ENCODE measurements around the gene DIDO1.

DIDO1 gene

DNA sequence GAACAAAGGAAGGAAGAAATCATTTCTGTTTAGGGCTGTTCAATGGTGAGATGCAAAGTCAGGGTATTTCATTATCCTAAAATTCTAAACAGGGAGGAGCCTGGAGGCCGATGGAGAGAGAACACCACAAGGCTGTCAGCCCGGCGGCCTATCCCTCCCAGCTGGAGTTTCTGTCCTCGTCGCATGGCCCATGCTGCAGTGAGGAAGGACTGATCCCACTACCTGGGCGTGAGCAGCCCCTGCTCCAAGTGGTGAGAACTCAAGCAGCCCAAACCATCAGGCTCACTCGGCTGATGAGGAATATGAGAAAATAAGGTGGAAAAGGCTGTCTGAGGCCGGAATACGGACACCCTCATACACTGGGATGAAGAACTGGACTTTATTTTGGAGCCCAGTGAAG is 30.8 kb downstream of the DIDO1 start:
- DNase-seq (ENCODE audit: low read depth in 2 of 2): no peak

DNA sequence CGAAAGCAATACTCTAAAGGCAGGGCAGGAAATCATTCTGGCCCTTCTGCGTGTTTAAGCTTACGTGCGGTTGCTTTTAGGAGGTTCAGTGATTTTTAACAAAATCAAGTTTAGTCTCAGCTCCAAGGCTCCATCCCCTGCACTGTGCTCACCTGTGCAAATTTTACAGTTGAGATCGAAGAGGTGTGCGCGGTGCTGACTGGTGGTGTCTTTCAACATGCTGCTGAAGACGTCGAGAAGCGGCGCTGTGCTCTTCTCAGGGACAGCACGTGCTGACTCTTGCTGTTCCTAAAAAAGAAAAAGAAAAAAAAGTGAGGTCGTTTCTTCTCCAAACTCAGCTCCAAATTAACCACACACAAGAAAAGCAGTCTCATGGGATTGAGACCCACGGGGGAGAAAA is 32.0 kb downstream of the DIDO1 start:
- DNase-seq (ENCODE audit: low read depth in 2 of 2): no peak

DNA sequence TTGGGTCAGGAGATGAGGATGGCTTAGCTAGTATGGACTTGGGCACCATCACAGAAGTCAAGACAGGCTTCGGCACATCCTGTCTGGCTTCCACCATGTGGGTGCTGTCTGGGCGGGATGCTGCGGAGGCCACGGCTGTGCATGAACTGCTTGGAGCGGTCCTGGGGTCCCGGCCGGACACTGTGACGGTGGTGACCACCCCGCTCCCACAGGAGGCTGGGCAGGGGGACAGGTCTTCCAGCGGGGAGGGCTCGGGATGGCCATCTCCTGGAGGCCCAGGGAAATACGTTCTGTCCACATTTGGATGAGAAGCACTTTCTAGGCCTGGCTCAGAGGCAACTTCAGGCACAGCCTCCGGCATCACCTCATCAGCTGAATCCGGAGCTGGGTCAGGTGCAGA is 32.6 kb downstream of the DIDO1 start:
- DNase-seq (ENCODE audit: low read depth in 2 of 2): no peak

DNA sequence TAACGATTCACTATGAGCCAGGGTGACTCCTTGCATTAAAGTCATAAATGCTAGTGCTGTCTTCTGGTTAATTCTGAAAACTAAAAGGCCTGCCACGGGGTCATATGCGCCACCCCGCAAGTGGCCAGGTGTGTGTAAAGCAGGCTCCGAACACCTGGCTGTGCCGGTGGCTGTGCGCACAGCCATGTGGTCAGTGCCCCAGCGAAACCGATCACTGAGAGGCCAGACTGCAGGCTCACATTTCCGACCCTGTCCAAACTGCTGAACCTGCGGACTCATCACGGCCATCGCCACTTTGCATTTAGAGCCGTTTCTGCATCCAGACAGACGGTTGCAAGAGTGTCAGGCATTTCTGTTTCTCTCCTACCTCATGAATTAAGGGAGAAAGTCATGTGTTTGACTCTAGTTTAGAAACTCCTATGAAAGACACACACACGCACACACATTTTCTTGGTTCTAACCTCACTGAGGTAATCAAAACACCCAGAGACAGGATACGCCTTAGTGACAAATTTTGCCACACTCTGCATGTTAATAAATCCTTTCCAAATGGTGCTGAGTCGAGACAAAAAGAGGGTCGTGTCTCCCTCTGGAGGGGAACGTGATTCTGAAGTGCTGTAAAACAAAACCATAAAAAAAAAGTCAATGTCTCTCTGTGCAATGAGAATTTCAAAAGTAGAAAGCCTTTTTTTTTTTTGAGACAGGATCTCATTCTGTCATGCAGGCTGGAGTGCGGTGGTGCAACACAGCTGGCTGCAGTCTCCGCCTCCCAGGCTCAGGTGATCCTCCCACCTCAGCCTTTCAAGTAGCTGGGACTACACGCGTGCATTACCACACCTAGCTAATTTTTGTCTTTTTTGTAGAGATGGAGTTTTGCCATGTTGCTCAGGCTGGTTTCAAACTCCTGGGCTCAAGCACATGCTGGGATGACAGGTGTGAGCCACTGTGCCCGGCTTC is 33.7 kb downstream of the DIDO1 start:
- no peak for DNase-seq (ENCODE audit: low read depth in 2 of 2)

DNA sequence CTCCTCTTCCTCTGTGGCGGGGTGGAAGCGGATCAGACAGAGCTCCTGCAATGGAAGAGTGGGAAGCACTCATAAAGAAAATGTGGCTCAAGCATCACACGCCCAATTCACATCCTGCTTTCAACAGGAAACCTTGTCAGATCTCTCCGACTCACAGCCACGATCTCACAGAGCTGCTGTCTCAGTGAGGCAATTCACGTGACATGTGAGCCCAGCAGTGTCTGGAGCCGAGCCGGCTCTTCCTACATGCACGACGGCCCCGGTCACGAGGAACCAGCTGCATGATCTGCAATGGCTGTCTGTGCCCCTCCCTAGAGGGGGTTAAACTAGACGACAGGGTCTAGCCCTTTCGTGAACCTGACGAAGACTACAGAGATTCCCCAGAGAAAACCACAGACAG is 35.2 kb downstream of the DIDO1 start:
- no peak for DNase-seq (ENCODE audit: low read depth in 2 of 2)

DNA sequence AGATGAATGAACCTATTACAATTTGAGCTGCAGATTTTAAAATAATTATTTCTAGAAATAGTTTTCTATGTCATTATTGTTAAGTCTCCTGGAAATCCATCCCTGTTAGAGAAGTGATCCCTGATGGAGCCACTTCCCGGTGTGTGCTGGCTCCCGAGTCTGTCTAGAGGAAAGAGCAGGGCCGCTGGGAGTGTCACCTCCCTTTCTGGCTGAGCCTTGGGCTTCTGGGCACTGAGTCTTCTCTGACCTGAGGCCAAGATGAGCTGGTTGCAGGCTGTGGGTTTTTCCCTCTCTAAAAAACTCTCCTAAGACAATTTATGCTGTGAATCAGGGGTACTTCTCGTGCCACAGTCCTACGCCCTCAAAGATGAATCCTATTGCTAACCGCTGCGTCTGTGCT is 35.9 kb downstream of the DIDO1 start:
- DNase-seq (ENCODE audit: low read depth in 2 of 2): no peak

DNA sequence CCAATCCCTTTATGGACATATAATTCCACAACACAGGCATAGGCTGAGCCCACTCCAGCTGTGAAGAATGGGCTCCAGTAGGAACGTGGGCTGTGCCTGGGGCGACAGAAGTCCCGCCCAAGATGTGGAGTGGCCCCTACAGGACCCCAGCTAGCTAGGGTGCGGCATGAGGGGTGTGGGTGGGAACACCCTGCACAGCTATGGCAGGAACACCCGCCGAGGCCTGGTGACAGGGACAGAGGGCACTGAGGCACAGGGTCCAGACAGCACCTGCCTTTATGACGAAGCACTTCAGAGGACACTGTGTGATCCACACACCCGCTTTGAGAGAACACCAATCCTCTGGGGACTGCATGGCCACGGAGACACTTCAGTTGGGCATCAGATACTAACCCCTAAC is 36.4 kb downstream of the DIDO1 start:
- DNase-seq (ENCODE audit: low read depth in 2 of 2): no peak

DNA sequence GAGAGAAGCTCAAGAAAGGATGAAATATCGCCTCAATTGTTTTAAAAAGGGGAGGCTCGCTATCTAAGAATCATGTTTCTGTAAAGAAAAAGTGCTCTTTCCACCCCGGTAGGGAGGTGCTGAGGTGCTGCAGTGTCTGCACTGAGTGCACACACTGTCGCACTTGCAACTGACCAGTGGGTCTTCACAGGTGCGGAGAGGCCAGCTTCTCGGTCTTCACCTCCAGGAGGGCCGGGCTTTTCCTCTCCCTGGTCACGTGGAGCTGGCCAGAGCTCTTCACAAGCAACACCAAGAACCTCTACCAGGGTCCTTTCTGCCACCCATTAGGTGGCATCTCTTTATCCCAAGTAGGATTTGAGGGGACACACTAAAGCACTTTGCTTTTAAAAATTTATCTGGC is 36.9 kb downstream of the DIDO1 start:
- no peak for DNase-seq (ENCODE audit: low read depth in 2 of 2)

DNA sequence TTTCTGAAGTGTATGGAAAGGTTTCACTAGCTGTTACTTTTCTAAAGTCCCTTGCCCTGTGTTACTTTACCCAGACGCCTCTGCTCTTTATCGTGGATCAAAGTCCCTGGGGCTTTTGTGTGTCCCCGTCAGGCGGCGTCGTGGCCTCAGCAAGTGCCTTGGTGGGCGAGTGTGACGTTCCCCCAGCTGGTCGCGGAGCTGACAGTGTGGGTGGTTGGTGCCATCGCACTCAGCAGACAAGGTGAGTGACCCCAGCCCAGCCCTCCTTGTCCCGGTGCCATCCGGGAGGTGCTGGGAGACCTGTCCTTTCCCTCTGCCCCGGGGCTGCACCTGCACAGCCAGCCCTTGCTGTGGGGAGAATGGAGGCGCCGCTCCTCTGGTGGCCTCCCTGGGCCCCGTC is 37.4 kb downstream of the DIDO1 start:
- DNase-seq (ENCODE audit: low read depth in 2 of 2): no peak

DNA sequence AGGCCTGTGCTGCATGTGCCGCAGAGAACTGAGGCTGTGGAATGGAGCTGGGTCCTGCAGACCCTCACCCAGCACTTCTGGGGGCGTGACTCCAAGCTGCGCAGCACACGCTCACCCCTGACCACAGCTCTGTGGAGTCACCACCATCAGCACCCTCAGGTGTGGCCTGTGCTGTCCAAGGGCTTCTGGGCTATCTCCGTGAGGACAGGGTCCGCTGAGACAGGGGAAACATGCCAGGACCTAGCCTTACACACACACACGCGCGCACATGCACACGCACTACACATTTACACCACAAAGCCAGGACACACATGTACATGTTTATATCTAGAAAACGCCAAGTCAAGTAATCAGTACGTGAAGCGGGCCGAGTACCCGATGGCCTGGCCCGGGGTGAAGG is 37.9 kb downstream of the DIDO1 start:
- DNase-seq (ENCODE audit: low read depth in 2 of 2): no peak

DNA sequence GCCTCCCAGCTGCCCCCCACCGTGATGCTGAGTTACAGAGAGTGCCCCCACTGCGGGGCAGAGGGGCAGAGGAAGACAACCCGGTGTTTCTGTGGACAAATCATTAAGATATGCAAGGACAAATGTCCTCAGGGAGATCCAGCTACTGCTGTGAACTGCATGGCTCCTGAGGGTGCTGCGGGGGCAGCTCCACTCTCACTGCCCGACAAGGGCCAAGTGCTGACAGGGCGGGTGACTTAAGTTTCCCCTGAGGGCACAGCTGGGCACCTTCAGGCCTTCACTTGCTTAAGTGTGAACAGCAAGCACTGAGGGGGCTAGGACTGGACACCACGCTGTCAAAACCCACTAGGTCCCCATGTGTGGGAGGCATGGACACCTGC is 38.5 kb downstream of the DIDO1 start:
- no peak for DNase-seq (ENCODE audit: low read depth in 2 of 2)

DNA sequence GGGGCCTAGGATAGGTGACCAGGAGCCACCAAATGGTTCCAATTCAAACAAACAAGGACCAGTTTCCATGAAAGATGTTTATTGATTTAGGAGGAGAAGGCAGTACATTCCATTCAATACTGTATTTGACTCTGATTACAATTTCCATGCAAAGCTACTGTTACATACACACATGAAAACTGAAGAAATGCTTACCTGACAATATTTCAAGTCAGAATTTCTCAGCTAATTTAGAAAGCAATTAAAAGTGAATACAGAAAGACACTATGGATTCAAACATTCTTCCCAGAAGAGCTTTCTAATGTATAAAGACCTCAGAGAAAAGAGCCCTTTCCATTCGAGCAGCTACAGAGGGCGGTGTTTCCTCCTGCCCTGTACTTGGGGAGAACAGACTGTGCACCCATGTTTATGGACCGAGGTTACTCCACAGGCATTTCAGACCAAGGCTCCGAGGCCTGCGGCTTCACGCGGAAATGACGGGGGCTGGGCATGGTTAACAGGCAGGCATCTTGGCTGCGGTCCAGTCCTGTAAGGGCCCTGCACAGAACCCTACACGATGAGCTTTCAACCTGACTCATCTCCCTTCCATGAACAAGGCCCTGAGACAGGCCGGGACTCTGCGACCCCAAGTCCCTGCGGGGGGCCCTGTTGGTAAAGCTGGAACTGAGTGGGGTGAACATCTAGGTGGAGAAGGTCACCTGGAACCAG is 39.0 kb downstream of the DIDO1 start:
- DNase-seq (ENCODE audit: low read depth in 2 of 2): peak; percentile 75 to 78

DNA sequence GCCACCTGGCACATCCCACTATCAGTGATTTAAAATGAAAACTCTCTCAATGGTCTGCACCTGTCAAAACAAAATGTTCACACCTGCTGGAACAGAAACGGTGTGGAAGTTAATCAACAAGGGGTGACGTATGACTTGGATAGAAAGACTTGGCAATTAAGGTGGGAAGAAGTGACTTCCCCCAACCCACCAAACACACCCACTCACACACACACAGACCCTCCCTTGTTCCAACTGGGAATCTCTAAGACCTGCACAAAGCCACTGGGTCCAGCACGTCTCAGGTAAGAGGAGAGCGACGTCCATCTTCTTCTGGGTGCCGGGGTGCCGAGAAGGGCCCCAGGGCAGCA is 39.6 kb downstream of the DIDO1 start:
- no peak for DNase-seq (ENCODE audit: low read depth in 2 of 2)

DNA sequence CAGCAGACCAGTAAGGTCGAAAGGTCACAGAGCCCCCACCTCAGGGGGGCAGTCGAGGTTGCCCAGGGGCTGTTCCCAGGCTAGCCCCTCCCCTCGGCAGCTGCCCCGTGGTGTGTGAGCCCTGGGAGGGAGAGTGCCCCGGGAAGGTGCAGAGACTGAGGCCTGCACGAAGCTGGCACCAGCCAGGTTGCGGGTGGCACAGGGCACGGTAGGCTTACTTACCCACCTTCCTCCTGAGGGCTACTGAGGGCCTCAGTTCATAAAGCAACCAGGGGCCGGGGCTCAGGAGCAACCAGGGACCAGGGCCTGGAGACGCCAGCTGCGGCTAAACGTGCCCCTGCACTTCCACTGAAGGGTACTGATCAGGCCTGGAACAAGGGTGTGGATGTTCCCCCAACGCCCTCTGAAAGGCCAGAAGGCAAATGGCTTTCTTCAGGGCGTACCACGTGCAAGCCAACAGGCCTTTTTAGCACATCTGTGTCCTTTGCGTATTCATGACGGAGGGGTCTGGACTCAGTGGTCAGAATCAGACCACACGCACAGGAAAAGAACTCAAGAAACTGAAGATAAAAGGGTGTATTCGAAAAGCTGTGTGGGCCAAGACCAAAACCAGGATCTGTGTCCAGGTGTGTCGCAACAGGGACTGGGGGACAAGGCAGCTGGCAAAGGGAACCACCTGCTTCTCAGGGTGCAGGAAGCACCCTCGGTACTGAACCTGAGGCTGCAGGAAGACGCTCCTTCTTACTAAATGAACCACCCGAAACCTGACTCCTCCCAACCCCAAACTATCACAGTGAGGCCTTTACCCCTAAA is 40.2 kb downstream of the DIDO1 start:
- no peak for DNase-seq (ENCODE audit: low read depth in 2 of 2)

DNA sequence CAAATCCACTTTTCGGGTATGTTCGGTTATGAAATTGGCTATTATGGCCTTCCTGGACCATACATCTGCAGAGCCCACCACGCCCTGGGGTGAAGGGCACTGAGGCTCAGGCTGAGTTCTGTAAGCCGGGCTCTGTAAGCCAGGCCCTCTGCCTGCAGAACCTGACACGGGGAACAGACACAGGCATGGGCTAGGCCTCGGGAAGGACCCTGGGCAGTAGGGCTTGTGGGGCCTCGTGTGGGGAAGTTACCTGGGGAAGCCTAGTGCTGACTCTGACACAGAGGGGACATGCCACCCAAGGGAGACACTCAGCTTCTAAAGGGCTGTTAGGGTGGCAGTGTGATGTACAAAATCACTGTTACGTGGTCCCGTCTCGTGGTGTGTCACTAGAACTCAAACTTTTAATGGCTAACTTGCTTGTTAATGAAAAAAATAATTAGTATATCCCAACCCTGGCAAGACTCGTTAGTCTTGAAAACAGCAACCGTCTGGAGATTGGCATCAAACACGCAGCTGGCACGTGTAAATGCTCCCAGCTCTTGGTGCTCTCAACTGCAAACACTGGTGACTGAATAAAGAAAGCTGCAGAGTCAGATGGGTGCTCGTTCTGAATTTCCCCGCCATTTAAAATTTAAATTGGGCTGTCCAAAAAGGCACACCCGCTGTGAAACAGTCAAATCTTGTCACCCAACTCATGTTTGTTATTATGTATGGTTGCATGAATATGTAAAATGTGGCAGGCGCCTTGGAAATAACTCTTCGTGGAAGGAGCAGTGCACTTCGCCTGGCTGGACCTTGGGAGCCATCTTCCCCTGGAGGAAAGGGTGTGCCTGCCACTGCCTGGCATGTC is 41.0 kb downstream of the DIDO1 start:
- no peak for DNase-seq (ENCODE audit: low read depth in 2 of 2)

DNA sequence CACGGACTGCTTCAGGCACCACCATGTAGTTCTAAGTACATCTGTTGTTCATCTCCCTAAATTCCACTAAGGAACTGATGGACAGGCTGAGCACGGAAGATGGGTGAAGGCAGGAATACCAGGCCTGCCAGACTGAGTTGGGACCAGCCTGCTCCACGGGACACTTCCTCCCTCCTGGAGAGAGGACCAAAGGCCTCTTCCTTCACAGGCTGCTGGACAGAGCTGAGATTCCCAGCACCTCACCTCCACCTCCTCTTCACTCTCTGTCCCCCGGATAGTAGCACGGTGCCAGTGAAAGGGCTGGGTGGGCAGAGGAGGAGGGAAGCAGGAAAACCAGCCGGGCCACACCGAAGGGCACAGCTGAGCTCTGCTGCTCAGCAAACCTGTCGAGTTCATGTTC is 41.7 kb downstream of the DIDO1 start:
- no peak for DNase-seq (ENCODE audit: low read depth in 2 of 2)

DNA sequence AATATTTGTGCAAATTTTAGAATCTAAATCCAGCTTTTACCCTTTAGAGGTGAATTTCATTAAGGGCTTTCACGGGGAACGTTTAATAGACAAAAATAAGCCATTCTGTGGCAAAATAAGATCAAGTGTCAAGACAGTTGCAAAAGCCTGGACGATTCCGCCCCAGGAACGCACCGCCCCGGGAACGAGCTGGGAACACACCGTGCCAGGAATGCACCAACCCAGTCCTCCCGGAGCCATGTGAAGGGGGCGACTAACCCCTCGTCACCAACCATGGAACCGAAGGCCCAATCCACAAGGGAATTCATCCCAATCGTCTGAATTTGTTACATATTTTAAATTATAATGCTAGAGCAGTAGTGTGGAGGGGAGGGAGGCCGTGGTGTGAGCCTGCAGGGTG is 43.9 kb downstream of the DIDO1 start:
- no peak for DNase-seq (ENCODE audit: low read depth in 2 of 2)

DNA sequence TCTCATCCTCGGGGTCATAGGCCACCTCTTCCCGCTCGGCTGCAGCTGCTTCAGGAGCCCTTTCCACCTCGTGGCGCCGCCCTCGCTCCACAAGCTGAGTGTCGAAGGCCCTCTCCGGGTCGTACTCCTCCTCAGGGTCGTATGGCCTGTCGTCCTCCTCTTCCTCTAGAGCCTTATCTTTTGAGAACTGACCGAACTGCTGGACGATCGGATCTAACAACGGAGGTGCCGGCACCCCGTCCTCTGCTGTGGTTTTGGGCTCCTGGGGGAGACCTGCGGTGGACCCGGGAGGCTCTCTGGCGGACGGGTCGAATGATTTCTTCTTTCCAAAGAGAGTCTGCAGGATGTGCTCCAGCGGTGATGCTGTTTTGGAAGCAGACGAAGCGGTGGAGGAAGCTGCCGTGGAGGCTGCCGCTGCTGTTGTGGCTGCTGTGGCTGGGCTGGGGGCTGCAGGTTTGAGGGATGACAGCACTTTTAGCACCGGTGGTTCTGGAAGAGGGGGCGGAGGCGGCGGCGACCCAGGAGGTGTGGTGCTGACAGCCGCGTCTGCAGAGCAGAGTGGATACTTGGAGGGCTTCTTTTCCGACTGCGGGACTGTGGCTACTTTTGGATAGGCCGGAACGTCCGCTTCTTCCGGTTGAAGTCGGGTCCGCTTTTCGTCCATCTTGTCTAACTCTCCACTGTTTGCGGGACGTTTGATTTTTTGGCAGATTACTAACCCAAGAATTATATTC is 44.5 kb downstream of the DIDO1 start:
- DNase-seq (ENCODE audit: low read depth in 2 of 2): no peak

DNA sequence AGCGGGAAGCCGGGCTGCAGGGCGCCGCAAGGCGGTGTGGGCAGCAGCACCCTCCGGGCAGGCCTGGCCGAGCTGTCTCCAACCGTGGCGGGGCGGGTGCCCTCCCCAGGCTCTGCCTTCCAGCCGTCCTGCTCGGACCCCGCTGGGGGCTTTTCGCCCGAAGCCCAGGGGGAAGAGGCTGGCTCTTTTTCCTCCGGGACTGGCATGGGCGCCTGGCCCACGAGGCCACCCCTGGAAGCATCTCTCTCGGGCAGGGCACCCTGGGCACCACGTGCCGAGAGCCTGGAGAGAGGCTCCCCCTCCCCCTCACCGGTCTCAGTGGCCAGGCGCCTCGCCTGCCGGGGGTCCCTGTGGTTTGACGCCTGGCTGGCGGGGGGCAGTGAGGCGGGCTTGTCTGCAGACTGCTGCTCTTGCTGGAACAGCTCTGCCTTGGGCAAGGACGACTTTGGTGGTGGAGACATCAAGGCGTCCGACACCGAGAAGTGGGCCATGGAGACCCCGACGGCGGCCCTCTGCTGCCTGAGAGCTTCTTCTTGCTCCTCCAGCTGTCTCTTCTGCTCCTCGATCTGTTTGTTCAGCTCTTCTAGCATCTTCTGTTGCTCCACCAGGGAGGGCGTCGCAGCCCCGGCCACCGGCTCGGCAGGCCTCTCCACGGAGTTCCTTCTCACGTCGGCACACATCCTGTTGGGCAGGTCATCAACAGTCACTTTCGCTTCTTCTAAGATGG is 45.2 kb downstream of the DIDO1 start:
- no peak for DNase-seq (ENCODE audit: low read depth in 2 of 2)

All from fibroblast of skin of left quadriceps (primary cell).